ENCODE results near the gene AMBRA1. TPM values are rescaled to one million over a fixed set of nuclear protein-coding genes. Genes with fewer than 3 reads are reported as not detected.

AMBRA1 gene
- total RNA-seq, 1 donor from 2014 or later, result 25.1 TPM

GRCh38 chr11:46612326-46612725 lies 18.5 kb upstream of the AMBRA1 start:
- H3K27me3 Mint-ChIP-seq (ENCODE audit: low read depth), result no peaks in the 10 kb centered on the region
- H3K27ac Mint-ChIP-seq (ENCODE audit: unreplicated experiment), result no peak overlapping the region
- no peaks in the 10 kb centered on the region for H3K9me3 Mint-ChIP-seq (ENCODE audit: low read depth)
- TF ChIP-seq CTCF (IDR thresholded peaks at IDR 0.05), result no peak
- no peak overlapping the region for H3K4me3 Mint-ChIP-seq (ENCODE audit: unreplicated experiment)
- peaks cover 20% of the 10 kb centered on the region for H3K4me1 Mint-ChIP-seq (ENCODE audit: low read depth)
- DNase-seq (ENCODE audit: low spot score), result no peak
- H3K36me3 Mint-ChIP-seq (ENCODE audit: low read depth), result no peaks in the 10 kb centered on the region

GRCh38 chr11:46611526-46612304 lies 17.9 kb upstream of the AMBRA1 start:
- H3K36me3 Mint-ChIP-seq (ENCODE audit: low read depth), result no peaks in the 10 kb centered on the region
- H3K4me1 Mint-ChIP-seq (ENCODE audit: low read depth), result peaks cover 20% of the 10 kb centered on the region
- no peak for DNase-seq (ENCODE audit: low spot score)
- H3K4me3 Mint-ChIP-seq (ENCODE audit: unreplicated experiment), result no peak overlapping the region
- no peak for TF ChIP-seq CTCF (IDR thresholded peaks at IDR 0.05)
- no peaks in the 10 kb centered on the region for H3K27me3 Mint-ChIP-seq (ENCODE audit: low read depth)
- H3K27ac Mint-ChIP-seq (ENCODE audit: unreplicated experiment), result no peak overlapping the region
- no peaks in the 10 kb centered on the region for H3K9me3 Mint-ChIP-seq (ENCODE audit: low read depth)

- H3K36me3 Mint-ChIP-seq (ENCODE audit: low read depth), result no peaks in the 10 kb centered on the region
- peaks cover 6% of the 10 kb centered on the region for H3K4me1 Mint-ChIP-seq (ENCODE audit: low read depth)
- DNase-seq (ENCODE audit: low spot score), result no peak
- no peak overlapping the region for H3K27ac Mint-ChIP-seq (ENCODE audit: unreplicated experiment)
- no peaks in the 10 kb centered on the region for H3K27me3 Mint-ChIP-seq (ENCODE audit: low read depth)
- no peak for TF ChIP-seq CTCF (IDR thresholded peaks at IDR 0.05)
- H3K9me3 Mint-ChIP-seq (ENCODE audit: low read depth), result no peaks in the 10 kb centered on the region
- H3K4me3 Mint-ChIP-seq (ENCODE audit: unreplicated experiment), result no peak overlapping the region
Observed at GRCh38 chr11:46609386-46609785, 15.6 kb upstream of the AMBRA1 start.

- Mint-ChIP-seq H3K27ac (ENCODE audit: unreplicated experiment) (no peak overlapping the region), H3K4me1 (ENCODE audit: low read depth) (peaks cover 6% of the 10 kb centered on the region), H3K36me3 (ENCODE audit: low read depth) (peaks cover 5% of the 10 kb centered on the region), H3K9me3 (ENCODE audit: low read depth) (no peaks in the 10 kb centered on the region), H3K27me3 (ENCODE audit: low read depth) (no peaks in the 10 kb centered on the region), H3K4me3 (ENCODE audit: unreplicated experiment) (no peak overlapping the region)
- DNase-seq (ENCODE audit: low spot score), result no peak
- no peak for TF ChIP-seq CTCF (IDR thresholded peaks at IDR 0.05)
Observed at GRCh38 chr11:46607516-46607915, 13.7 kb upstream of the AMBRA1 start.

GRCh38 chr11:46604796-46605195 lies 11.0 kb upstream of the AMBRA1 start:
- H3K4me3 Mint-ChIP-seq (ENCODE audit: unreplicated experiment), result no peak overlapping the region
- no peaks in the 10 kb centered on the region for H3K27me3 Mint-ChIP-seq (ENCODE audit: low read depth)
- H3K9me3 Mint-ChIP-seq (ENCODE audit: low read depth), result no peaks in the 10 kb centered on the region
- DNase-seq (ENCODE audit: low spot score), result no peak
- H3K27ac Mint-ChIP-seq (ENCODE audit: unreplicated experiment), result no peak overlapping the region
- no peak for TF ChIP-seq CTCF (IDR thresholded peaks at IDR 0.05)
- H3K36me3 Mint-ChIP-seq (ENCODE audit: low read depth), result peaks cover 6% of the 10 kb centered on the region
- H3K4me1 Mint-ChIP-seq (ENCODE audit: low read depth), result peaks cover 3% of the 10 kb centered on the region

All from chondrocyte (in vitro differentiated cells).